ENCODE results near the gene AMPH. TPM values are rescaled to one million over a fixed set of nuclear protein-coding genes. Genes with fewer than 3 reads are reported as not detected.

Gene AMPH
- total RNA-seq, 1 donor from 2014 or later: 1.2 TPM

GRCh38 chr7:38413784-38414183, 217.4 kb downstream of the AMPH start:
- intact Hi-C loops (cut with DNase I): no loop called here
- no peak for ATAC-seq

DNA sequence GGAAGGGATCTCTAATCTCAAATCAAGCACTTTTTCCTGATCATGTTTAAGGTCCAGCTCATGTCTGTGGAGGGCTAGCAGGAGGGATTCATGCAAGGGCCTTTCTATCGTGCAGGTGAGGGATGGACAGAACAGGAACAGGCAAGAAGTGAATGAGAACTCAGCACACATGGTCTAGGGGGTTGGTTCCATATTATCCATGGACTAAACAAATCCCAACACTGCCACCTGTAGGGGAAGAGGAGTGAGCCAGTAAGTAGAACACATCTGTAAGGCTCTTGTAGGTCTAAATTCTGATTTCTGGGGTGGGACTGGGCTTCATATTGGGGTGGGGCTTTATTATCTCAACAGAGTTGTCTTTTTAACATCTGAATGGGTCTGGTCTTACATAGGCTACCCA, 219.8 kb downstream of the AMPH start:
- intact Hi-C loops (cut with DNase I): no loop called here
- Histone ChIP-seq H3K9me3 (no peaks in the 10 kb centered on the region), H3K36me3 (no peaks in the 10 kb centered on the region), H3K27ac (no peak overlapping the region), H3K4me3 (no peak overlapping the region), H3K4me1 (no peaks in the 10 kb centered on the region), H3K27me3 (ENCODE audit: low read depth) (no peaks in the 10 kb centered on the region)
- DNase-seq (no peak), ATAC-seq (no peak)
- TF ChIP-seq, protein P1, sequence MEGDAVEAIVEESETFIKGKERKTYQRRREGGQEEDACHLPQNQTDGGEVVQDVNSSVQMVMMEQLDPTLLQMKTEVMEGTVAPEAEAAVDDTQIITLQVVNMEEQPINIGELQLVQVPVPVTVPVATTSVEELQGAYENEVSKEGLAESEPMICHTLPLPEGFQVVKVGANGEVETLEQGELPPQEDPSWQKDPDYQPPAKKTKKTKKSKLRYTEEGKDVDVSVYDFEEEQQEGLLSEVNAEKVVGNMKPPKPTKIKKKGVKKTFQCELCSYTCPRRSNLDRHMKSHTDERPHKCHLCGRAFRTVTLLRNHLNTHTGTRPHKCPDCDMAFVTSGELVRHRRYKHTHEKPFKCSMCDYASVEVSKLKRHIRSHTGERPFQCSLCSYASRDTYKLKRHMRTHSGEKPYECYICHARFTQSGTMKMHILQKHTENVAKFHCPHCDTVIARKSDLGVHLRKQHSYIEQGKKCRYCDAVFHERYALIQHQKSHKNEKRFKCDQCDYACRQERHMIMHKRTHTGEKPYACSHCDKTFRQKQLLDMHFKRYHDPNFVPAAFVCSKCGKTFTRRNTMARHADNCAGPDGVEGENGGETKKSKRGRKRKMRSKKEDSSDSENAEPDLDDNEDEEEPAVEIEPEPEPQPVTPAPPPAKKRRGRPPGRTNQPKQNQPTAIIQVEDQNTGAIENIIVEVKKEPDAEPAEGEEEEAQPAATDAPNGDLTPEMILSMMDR (IDR thresholded peaks at IDR 0.05): no peak

More at GRCh38 chr7:38413784-38414183, 217.4 kb downstream of the AMPH start:
- Histone ChIP-seq H3K27ac (no peak overlapping the region), H3K4me1 (no peaks in the 10 kb centered on the region), H3K27me3 (ENCODE audit: low read depth) (no peaks in the 10 kb centered on the region), H3K9me3 (no peaks in the 10 kb centered on the region), H3K36me3 (no peaks in the 10 kb centered on the region), H3K4me3 (no peak overlapping the region)
- TF ChIP-seq, protein P1 (IDR thresholded peaks at IDR 0.05): no peak
- no peak for DNase-seq

DNA sequence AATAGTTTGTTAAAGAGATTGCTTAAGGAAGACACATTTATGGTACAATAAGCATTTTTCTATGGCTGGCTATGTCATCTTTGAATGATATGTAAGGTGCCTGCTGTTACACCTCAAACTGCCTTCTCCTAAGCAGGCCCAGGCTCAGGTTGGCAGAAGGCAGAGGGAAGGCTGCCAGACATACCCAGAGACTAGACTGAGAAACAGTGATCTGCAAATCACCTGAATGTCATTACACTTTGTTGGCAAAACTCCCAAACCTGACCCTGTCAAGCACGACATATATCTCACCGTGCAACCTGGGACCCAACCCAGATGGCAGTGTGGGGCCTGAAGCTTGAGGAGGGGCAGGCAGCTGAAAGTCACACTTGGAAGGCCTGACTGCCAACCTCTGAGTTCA, 221.1 kb downstream of the AMPH start:
- ATAC-seq (no peak), DNase-seq (no peak)
- TF ChIP-seq, protein P1 (IDR thresholded peaks at IDR 0.05): no peak
- H3K9me3 ChIP-seq: peaks cover 3% of the 10 kb centered on the region
- no peaks in the 10 kb centered on the region for H3K4me1 ChIP-seq
- H3K36me3 ChIP-seq: no peaks in the 10 kb centered on the region
- H3K4me3 ChIP-seq: no peak overlapping the region
- H3K27ac ChIP-seq: no peak overlapping the region
- intact Hi-C loops (cut with DNase I): no loop called here
- H3K27me3 ChIP-seq (ENCODE audit: low read depth): no peaks in the 10 kb centered on the region

DNA sequence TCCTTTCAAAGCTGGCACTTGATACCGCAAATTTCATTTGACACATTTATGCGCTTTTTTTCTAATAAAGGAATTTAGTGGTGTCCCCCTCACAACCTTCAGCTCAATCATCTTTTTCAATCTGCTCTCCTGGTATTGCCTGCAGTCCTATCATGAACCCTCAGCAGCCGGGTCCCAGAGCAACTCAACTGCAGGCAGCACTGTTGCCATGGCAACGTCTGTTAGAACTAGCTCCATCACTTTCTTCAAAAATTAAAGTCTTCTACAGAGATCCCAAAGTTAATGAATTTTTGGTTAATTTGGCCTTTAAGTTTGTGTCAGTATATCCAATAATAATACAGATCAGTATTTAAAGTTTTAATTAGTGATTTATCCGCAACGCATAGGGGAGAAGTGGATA, 221.6 kb downstream of the AMPH start:
- H3K9me3 ChIP-seq: peaks cover 8% of the 10 kb centered on the region
- H3K27ac ChIP-seq: no peak overlapping the region
- no peak overlapping the region for H3K4me3 ChIP-seq
- no peaks in the 10 kb centered on the region for H3K27me3 ChIP-seq (ENCODE audit: low read depth)
- H3K4me1 ChIP-seq: no peaks in the 10 kb centered on the region
- TF ChIP-seq, protein P1 (IDR thresholded peaks at IDR 0.05): no peak
- ATAC-seq (no peak), DNase-seq (no peak)
- H3K36me3 ChIP-seq: no peaks in the 10 kb centered on the region
- intact Hi-C loops (cut with DNase I): no loop called here

GRCh38 chr7:38398725-38399321, 232.3 kb downstream of the AMPH start:
- Histone ChIP-seq H3K27me3 (ENCODE audit: low read depth) (no peaks in the 10 kb centered on the region), H3K4me3 (no peak overlapping the region), H3K4me1 (no peaks in the 10 kb centered on the region), H3K36me3 (no peaks in the 10 kb centered on the region), H3K9me3 (no peaks in the 10 kb centered on the region), H3K27ac (no peak overlapping the region)
- DNase-seq (peak; percentile 73), ATAC-seq (peak; percentile 69 to 71)
- intact Hi-C loops (cut with DNase I): no loop called here
- TF ChIP-seq, protein P1 (IDR thresholded peaks at IDR 0.05): peak; percentile 78
